Body of pancreas (tissue), 4 donors: ENCODE data around the gene TSR2. TPM values are rescaled to one million over a fixed set of nuclear protein-coding genes. Genes with fewer than 3 reads are reported as not detected.

Experiments used
- ATAC-seq: fragments of 150-250 bp; one replicate; pipeline ENCODE4 v1.9.1; 2016
- DNase-seq, 4 donors: peaks; one replicate each; pipeline ENCODE4 v3.0.0-alpha.2; 2019
- H3K27ac ChIP-seq, 4 donors: fragments of 200-600 bp; sonication (generic); 1 replicate in 3 of 4; 2 replicates in 1 of 4; pipeline versions ENCODE4 v1.5.1 to v1.6.1; 2016 to 2019; ENCODE audit warnings: mild to moderate bottlenecking in 1 of 4, mixed read lengths in 1 of 4, moderate library complexity in 1 of 4
- H3K27me3 ChIP-seq, 2 donors: fragments of 200-600 bp; sonication (generic); one replicate each; pipeline ENCODE4 v1.6.0; 2016; ENCODE audit warnings: mild to moderate bottlenecking in 1 of 2
- H3K36me3 ChIP-seq, 2 donors: fragments of 200-600 bp; sonication (generic); replicated peaks in 1 of 2; 2 replicates each; pipeline ENCODE4 v1.5.1; 2016; ENCODE audit warnings: low read depth in 2 of 2; ENCODE audit not compliant: insufficient read depth in 1 of 2
- H3K4me1 ChIP-seq: fragments of 200-600 bp; sonication (generic); one replicate; pipeline ENCODE4 v1.6.0; 2016
- H3K4me3 ChIP-seq, 2 donors: fragments of 200-600 bp; sonication (generic); 1 replicate in 1 of 2; 2 replicates in 1 of 2; pipeline ENCODE4 v1.5.1; 2016 to 2019
- H3K9me3 ChIP-seq, 3 donors: fragments of 200-600 bp; sonication (generic); 1 replicate in 2 of 3; 2 replicates in 1 of 3; pipeline ENCODE4 v1.5.1; 2016
- POLR2A ChIP-seq, 3 donors: fragments of 450-650 bp; IDR thresholded peaks; one replicate each; pipeline ENCODE4 v1.6.1; 2016; ENCODE audit warnings: antibody characterized with exemption in 3 of 3, mild to moderate bottlenecking in 2 of 3
- WGBS, 2 donors: methylation state at CpG; one replicate each; pipeline ENCODE4 v1.1.5; 2017; 5-methylcytosine and 5-hydroxymethylcytosine counted together
- intact Hi-C: fragments of 100-400 bp; cut with DNase I; formaldehyde crosslinking; loops from one replicate; pipeline ENCODE4 v1.15.1; 2023
- total RNA-seq, 2 donors: library from RNA; depleted of rRNA; stranded (reverse); fragments of >200 nt; gene quantifications; one replicate each; pipeline ENCODE4 v1.1.0, GENCODE V29; 2016
- TF ChIP-seq, protein P1 (sequence below), 7 experiments: fragments of 450-650 bp in 4 of 7; fragments of 200-600 bp in 3 of 7; sonication (generic) in 3 of 7; IDR thresholded peaks; one replicate each; pipeline ENCODE4 v1.5.1; 2016 to 2019; ENCODE audit warnings: antibody characterized with exemption in 7 of 7

Gene TSR2
- total RNA-seq, 2 donors from 2014 or later: 11.2 to 14.8 TPM

DNA sequence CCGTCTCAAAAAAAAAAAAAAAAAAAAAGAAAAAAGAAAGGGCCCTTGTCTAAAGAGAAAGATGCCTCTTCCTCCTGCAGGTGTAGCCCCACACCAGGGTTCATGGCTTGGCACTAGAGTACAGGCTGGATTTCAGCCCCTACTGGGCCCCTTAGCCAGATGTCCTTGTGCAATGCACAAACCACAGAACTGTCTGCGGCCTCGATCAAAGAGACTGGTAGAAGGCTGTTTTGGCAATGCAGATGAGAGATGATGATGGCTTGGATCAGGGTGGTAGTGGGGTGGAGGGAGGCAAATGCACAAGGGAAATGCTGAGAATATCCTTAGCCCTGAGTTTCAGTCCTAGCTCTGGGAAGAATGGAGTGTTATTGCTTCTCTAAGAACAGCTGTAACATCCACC lies 26.5 kb upstream of the TSR2 start:
- ATAC-seq (no peak), DNase-seq (no peak)
- 36 to 100% methylated on average over 1 to 2 of the region's 3 CpGs for WGBS, 2 donors
- intact Hi-C loops: no loop called here
- TF ChIP-seq POLR2A (IDR thresholded peaks at IDR 0.05): no peak
- TF ChIP-seq, protein P1, sequence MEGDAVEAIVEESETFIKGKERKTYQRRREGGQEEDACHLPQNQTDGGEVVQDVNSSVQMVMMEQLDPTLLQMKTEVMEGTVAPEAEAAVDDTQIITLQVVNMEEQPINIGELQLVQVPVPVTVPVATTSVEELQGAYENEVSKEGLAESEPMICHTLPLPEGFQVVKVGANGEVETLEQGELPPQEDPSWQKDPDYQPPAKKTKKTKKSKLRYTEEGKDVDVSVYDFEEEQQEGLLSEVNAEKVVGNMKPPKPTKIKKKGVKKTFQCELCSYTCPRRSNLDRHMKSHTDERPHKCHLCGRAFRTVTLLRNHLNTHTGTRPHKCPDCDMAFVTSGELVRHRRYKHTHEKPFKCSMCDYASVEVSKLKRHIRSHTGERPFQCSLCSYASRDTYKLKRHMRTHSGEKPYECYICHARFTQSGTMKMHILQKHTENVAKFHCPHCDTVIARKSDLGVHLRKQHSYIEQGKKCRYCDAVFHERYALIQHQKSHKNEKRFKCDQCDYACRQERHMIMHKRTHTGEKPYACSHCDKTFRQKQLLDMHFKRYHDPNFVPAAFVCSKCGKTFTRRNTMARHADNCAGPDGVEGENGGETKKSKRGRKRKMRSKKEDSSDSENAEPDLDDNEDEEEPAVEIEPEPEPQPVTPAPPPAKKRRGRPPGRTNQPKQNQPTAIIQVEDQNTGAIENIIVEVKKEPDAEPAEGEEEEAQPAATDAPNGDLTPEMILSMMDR (IDR thresholded peaks at IDR 0.05): no peak
- no peaks in the 10 kb centered on the region for H3K27me3 ChIP-seq
- H3K4me3 ChIP-seq: no peak overlapping the region
- H3K4me1 ChIP-seq: no peaks in the 10 kb centered on the region
- H3K27ac ChIP-seq: no peak overlapping the region
- H3K36me3 ChIP-seq: no peaks in the 10 kb centered on the region
- no peaks in the 10 kb centered on the region for H3K9me3 ChIP-seq

DNA sequence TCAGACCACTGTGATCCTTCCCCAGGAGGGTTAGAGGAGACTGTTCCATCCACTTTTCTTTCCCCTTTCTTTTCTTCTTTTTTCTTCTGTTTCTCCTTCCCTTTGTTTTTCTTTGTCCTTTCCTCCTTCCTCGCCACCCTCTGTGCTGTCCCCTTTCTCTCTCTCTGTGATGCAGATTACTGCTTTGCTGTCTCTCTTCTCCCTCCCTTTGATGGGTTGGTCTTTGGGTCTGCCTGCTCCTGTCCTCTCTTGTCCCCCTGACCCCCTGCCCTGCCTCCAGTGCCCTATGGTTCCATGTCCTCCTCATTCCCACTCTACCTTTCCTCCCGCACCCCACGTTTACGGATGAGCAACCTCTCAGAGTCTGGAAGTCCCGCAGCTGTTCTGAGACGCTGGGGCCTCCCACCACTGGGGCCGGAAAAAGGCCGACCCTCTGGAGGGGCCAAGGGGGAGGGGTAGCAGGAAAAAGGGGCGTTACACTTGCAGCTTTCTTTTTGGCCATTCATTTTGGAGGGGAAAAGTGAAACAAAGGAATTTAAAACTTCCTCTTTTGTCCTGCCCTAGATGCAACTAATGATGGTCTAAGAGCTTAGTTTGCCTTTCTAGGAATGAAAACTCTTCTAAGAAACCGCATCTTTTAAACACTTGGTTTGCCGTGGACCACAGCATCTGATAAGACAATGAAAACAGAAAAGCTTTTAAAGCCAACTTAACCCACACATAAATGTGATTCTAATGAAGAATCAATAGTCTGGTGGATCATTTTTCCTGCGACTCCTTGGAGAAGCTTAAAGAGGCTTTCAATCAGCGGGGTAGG lies 24.5 kb upstream of the TSR2 start:
- intact Hi-C loops: no loop called here

DNA sequence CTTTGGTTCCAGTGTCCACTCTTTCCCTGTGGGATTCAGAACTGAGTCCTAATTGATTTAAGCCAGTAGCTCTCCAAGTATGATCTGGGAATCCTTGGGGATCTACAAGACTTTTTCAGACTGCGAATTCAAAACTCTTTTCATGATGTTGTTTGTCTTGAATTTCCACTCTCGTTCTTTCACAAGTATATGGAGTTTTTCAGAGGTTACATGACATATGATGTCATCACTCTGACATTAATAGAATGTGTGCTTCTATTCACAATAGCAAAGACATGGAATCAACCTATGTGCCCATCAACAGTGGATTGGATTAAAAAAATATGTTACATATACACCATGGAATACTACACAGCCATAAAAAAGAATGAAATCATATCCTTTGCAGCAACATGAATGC lies 23.2 kb upstream of the TSR2 start:
- intact Hi-C loops: no loop called here

More for the DNA sequence above, 24.5 kb upstream of the TSR2 start:
- Histone ChIP-seq H3K4me3 (no peak overlapping the region), H3K4me1 (peaks cover 12% of the 10 kb centered on the region), H3K9me3 (no peaks in the 10 kb centered on the region), H3K36me3 (no peaks in the 10 kb centered on the region), H3K27ac (no peak overlapping the region), H3K27me3 (no peaks in the 10 kb centered on the region)
- TF ChIP-seq POLR2A (IDR thresholded peaks at IDR 0.05): no peak
- TF ChIP-seq, protein P1 (IDR thresholded peaks at IDR 0.05): no peak
- ATAC-seq (no peak), DNase-seq (no peak)
- 22 to 26% methylated on average over 8 to 11 of the region's 13 CpGs for WGBS, 2 donors

DNA sequence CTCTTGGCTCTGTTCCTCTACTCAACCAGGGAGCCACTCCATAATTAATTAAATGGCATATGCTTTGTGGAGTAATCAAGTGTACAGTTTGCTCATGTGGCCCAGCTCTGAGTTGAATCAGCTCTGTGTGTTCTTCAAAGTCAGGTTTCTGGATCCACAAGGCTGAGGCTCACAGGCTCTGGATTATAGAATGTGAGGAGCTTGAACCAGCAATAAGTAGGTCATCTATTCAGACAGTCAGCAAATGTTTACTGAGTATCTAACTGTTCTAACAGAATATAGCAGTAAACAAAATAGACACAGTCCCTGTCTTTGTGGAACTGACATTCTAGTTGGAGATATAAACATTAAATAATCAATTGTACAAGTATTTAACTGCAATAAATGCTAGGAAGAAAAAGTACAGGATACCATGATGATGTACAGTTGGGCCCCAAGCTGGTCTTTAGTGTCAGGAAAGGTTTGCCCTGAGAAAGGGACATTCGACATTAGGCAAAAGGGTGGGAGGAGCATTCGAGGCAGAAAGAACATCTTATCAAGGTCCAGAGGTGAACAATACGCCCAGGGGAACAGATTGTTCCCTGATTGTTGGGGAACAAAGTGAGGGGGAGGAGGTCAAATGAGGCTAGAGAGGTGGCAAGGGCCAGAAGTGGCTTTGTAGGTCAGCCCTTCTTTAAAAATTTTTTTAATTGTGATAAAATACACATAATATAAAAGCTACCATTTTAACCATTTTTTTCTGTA lies 20.5 kb upstream of the TSR2 start:
- H3K27me3 ChIP-seq: no peaks in the 10 kb centered on the region
- no peaks in the 10 kb centered on the region for H3K9me3 ChIP-seq
- 10 to 21% methylated on average over 3 of the region's 3 CpGs for WGBS, 2 donors
- TF ChIP-seq POLR2A (IDR thresholded peaks at IDR 0.05): no peak
- TF ChIP-seq, protein P1 (IDR thresholded peaks at IDR 0.05): no peak
- H3K4me1 ChIP-seq: peaks cover 14% of the 10 kb centered on the region
- H3K36me3 ChIP-seq: no peaks in the 10 kb centered on the region
- H3K27ac ChIP-seq: peak overlapping the region in 2 of 4 donors; percentile 49 to 53
- no peak overlapping the region for H3K4me3 ChIP-seq
- DNase-seq: peak; percentile 19 to 68 (median 45)
- peak; percentile 68 for ATAC-seq
- intact Hi-C loops: no loop called here

More for the DNA sequence above, 23.2 kb upstream of the TSR2 start:
- H3K9me3 ChIP-seq: no peaks in the 10 kb centered on the region
- no peaks in the 10 kb centered on the region for H3K36me3 ChIP-seq
- ATAC-seq (no peak), DNase-seq (no peak)
- no peak overlapping the region for H3K4me3 ChIP-seq
- 78 to 86% methylated on average over 2 of the region's 2 CpGs for WGBS, 2 donors
- no peak overlapping the region for H3K27ac ChIP-seq
- peaks cover 14% of the 10 kb centered on the region for H3K4me1 ChIP-seq
- no peak for TF ChIP-seq POLR2A (IDR thresholded peaks at IDR 0.05)
- TF ChIP-seq, protein P1 (IDR thresholded peaks at IDR 0.05): no peak
- H3K27me3 ChIP-seq: no peaks in the 10 kb centered on the region
